ENCODE data around the gene COX4I2.

COX4I2 gene

DNA sequence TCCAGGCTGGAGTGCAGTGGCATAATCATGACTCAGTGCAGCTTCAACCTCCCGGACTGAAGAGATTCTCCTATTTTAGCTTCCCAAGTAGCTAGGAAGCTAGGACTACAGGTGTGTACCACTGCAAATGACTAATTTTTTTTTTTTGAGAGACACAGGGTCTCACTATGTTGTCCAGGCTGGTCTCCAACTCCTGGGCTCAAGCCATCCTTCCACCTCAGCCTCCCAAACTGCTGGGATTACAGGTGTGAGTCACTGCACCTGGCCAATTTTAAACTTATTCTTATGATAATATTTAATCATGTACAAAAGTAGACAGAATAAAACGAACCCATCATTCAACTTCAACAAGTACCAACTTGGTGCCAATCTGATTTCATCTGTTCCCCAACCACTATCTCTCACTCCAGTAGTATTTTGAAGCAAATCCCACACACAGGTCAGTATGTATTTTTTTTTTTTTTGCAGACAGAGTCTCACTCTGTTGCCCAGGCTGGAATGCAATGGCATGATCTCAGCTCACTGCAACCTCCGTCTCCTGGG lies 52.5 kb downstream of the COX4I2 start:
- H3K27ac ChIP-seq, result no peak overlapping the region

DNA sequence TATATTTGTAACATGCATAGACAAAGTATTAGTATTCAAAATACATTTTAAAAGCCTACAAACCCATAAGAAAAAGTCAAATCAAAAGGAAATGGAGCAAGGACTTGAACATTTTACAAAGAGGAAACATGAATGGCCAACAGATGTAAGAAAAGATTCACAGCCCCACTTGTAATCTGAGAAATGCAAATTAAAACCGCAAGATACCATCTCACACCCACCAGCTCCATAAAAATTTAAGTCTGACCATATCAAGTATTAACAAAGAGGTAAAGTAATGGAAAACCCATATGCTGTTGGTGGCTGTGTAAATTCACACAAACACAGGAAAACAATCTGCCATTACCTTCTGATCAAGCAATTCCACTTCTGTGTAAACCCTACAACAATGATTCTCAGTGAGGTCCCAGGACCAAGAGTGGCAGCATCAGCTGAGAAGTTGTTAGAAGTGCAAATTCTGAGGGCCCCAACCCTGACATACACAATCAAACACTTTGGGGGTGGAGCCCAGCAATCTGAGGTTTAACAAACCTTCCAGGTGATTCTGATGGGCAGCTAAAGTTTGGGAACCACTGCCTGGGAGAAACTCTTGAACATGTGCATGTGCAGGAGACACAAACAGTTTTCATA lies 54.0 kb downstream of the COX4I2 start:
- TF ChIP-seq, protein P1, sequence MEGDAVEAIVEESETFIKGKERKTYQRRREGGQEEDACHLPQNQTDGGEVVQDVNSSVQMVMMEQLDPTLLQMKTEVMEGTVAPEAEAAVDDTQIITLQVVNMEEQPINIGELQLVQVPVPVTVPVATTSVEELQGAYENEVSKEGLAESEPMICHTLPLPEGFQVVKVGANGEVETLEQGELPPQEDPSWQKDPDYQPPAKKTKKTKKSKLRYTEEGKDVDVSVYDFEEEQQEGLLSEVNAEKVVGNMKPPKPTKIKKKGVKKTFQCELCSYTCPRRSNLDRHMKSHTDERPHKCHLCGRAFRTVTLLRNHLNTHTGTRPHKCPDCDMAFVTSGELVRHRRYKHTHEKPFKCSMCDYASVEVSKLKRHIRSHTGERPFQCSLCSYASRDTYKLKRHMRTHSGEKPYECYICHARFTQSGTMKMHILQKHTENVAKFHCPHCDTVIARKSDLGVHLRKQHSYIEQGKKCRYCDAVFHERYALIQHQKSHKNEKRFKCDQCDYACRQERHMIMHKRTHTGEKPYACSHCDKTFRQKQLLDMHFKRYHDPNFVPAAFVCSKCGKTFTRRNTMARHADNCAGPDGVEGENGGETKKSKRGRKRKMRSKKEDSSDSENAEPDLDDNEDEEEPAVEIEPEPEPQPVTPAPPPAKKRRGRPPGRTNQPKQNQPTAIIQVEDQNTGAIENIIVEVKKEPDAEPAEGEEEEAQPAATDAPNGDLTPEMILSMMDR (conservative IDR thresholded peaks at IDR 0.05), result no peak
- H3K27ac ChIP-seq, result peak overlapping the region; percentile 22; the same call in 1 of the 2 replicates

More for the DNA sequence above, 52.5 kb downstream of the COX4I2 start:
- TF ChIP-seq, protein P1 (conservative IDR thresholded peaks at IDR 0.05), result no peak

DNA sequence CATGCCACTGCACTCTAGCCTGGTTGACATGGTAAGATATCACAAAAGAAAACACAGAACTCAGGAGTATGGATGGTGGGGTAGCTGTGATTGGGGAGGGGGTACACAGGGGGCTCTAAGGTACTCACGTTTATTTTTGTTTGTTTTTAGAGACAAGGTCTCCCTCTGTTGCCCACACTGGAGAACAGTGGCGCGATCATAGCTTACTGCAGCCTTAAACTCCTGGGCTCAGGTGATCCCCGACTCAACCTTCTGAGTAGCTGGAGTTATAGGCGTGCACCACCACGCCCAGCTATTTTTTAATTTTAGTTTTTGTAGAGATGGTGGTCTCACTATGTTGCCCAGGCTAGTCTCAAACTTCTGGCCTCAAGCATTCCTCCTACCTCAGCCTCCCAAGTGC lies 55.7 kb downstream of the COX4I2 start:
- no peak overlapping the region for H3K27ac ChIP-seq
- TF ChIP-seq, protein P1 (conservative IDR thresholded peaks at IDR 0.05), result no peak

DNA sequence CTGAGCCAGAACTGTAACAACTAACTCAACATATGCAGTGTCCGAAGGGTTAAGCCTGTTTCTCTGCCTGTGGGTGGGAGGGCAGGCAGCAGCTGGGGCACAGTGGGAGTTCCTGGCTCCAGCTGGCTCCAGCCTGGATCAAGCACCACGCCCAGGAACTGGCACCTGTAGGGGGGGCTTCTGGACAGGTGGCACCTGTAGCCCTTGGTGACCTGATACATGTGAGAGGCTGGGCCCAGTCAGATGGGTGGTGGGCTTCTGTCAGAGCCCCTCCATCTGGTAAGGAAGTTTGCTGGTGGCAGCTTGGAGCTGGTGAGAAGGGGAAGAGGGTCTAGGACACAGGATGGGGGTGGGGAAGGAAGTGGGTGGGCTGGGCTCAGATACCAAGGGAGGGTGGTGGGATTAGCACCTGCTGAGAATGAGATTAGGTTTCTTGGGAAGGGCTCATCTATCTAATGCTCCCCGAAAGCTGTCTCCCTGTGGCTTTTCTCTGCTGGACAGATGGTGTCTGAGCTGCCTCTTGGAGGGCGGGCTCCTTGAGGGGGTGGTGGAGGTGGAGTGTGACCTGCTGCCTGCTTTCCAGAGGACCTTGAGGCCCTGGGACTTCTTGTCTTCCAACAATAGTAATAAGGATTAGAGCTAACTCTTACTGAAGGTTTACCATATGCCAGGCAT lies 56.4 kb downstream of the COX4I2 start:
- no peak overlapping the region for H3K27ac ChIP-seq
- TF ChIP-seq, protein P1 (conservative IDR thresholded peaks at IDR 0.05), result no peak
